SH-SY5Y (cell line): ENCODE measurements around the gene CHST10.

Experiments
- GATA2 ChIP-seq: IDR thresholded peaks from 2 replicates; pipeline ENCODE4 v1.6.1; 2011; ENCODE audit warnings: mild to moderate bottlenecking, low read depth, low read length
- GATA3 ChIP-seq: IDR thresholded peaks from 2 replicates; pipeline ENCODE4 v1.6.1; 2011; ENCODE audit warnings: low read depth, mild to moderate bottlenecking, low read length, moderate library complexity

The CHST10 gene

GRCh38 chr2:100422320-100423055, 5.0 kb upstream of the CHST10 start:
- TF ChIP-seq GATA2: no peak
- no peak for TF ChIP-seq GATA3

DNA sequence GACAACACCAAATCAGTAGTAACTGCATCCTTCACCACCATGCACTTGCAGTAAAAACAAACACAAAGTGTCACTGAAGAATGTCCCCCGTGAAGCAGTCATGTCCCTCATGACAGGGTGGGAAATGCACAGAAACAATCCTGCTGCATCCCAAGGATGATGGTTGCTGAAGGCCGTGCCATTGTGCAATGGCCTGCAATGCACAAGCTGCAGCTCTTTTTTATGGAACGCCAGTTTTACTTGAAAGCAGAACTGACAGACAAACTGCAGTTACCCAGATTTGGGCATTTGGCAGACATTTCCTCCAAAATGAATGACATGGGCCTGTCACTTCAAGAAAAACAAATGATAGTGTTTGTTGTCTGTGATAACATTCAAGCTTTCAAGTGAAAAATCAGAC, 2.4 kb upstream of the CHST10 start:
- TF ChIP-seq GATA2 (no peak), GATA3 (no peak)

DNA sequence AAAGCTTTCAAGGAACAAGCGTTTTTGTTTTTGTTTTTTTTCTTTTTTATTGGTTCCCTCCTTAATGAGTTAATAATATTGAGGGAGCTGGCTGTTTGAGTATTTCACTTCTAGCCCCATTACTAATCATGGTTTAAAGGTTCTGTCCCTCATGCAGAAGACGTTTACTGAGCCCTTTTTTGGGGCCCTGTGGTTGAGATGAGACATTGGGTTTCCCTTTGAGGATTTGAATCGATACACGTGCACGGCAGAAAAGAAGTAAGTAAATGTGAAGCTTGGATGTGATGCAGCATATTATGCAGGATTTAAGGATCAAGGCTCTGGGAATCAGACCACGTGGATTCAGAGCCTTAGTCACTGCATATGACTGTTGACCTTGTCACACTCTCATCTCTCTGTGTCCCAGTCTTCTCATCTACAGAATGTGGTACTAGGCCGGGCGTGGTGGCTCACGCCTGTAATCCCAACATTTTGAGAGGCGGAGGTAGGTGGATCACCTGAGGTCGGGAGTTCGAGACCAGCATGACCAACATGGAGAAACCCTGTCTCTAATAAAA, 1.0 kb upstream of the CHST10 start:
- TF ChIP-seq GATA3 (no peak), GATA2 (no peak)

DNA sequence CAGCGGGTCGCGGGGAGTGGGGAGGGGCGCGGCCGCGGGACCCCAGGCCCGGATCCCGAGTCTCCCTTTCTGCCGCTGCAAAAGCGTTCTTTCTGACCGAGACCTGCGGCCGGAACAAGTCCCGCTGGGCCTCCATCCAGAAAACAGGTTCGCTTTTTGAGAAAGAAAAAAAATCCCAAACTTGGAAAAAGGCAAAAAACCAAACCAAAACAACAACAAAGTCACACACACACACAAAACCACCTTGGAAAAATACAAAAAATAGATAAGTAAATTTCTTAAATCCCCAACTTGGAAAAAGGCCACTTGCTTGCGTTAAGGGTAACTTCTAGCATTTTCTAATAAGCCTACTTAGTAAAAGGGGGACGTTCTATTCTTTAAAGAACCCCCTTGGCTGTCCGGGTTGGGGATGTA, 250 bp upstream of the CHST10 start:
- TF ChIP-seq GATA3: no peak
- TF ChIP-seq GATA2: no peak

- no peak for TF ChIP-seq GATA2
- no peak for TF ChIP-seq GATA3
These were observed 1.0 kb downstream of the CHST10 start for GRCh38 chr2:100416397-100416934.

DNA sequence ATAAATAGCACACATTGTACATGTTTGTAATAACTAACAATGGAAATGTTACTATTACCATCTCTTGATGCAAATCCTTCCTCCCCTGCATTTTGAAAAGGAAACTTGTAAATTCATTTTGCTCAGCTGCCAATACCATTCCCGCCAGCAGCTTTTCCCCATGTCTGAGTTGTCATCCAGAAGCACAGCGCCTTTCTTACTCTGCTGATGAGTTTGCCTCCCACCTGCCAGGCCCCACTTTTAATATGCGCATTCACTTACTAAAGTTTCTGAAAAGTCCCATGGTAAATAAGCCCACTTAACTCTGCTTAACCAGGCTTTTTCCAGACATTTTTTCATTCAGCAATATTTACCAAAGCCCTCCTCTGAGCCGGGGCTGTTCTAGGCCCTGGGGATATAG, 3.9 kb downstream of the CHST10 start:
- TF ChIP-seq GATA3: no peak
- TF ChIP-seq GATA2: no peak

DNA sequence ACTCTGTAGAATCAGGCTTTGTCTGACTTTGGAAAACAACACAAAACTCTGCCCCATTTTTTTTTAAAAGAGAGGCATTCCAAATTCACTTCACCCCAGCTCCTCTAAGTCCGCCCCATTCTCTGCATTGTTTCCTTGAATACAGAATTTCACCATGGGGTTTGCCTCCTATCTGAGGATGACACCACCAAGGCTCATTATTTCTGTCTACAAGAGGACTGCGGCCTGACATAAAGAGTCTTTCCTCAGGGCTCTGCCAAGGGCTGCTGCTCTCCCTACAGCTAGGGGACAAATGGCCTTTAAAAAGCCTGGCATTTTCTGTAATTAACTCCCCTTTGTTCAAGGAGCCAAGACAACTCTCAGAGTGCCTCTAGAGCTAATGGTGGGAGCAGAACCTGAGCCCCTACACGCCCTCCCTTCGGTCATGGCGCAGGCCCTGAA, 4.6 kb downstream of the CHST10 start:
- TF ChIP-seq GATA3: no peak
- no peak for TF ChIP-seq GATA2

DNA sequence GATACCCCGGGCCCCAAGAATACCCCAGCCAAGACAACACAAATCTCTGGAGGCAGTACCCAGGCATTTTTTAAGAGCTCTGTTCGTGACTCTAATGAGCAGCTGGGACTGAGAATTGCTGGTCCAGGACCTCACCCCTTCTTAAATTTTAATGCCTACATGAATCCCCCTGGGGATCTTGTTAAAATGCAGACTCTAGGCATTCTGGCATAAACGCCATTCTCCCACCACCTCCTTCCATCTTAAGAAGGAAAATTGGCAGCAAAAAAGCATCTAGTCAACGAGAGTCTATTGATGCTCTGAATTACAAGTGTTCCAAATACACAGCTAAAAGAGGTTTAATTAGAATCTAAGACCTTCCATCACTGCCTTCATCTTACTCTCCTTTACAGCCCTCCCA, 5.0 kb downstream of the CHST10 start:
- TF ChIP-seq GATA3 (no peak), GATA2 (no peak)

DNA sequence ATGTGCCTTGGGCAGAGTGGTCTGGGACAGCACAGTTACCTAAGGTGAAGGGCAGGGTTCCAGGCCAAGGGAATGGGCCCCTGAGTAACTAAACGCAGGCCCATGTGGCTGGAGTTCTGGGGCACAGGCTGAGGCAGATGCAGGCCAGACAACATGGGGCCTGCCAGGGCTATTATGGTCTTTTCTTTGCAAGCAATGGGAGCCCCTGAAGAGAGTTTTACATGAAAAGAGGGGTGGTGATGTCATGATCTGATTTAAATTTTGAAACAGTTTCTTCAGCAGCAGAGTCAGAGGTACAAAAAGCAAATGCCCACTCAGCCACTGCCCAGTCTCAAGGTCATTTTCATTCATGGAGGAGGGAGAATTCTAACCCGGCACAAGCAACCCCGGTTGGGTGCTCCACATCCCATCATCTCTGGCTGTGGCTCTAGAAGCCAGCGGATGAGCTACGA, 5.6 kb downstream of the CHST10 start:
- TF ChIP-seq GATA3: no peak
- no peak for TF ChIP-seq GATA2

DNA sequence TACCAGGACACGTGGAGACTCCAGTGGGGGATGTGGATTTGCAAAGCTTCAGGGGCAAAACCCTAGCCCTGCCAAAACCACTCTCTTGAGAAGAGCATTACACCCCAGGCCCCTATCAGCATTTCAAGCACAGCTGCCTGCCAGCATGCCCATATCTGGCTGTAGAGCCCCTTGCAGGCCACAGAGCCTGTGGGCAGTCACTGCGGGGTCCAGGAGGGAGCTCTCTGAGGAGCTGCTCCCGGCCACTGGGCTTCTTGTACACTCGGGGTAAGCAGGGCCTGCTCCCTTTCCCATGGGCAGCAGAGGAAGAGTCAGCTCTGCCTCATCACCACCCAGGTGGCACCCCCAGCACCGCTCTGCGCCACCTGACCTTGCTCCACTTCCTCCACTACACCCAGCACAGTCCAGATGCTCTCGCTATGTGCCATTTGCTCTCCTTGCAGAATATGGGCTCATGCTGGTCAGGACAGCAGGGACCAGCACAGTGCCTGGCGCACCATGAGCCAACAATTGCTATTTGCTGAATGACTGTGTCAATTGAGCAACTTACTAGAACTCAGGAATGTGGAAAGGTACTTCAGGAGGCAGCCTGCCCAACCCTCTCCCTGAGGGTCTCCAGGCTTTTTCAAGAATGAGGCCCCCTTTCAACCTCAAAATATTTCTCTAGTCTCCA, 7.4 kb downstream of the CHST10 start:
- TF ChIP-seq GATA3: no peak
- TF ChIP-seq GATA2: no peak

DNA sequence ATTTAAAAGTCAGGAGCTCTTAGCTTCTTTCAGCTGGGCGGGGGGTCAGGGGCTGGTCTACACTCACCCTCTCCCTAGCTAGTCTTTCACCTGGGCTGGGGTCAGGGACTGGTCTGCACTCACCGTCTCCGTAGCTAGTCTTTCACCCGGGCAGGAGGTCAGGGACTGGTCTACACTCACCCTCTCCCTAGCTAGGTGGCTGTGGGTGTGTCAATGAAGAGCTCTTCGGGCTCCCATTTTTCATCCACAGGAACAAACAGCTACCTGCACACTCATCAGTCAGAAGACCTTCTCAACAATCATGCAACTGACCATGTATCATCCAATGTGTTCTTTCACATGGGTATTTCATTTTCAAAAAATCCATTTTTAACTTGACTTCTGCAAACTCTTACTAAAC, 8.0 kb downstream of the CHST10 start:
- TF ChIP-seq GATA3 (no peak), GATA2 (no peak)

DNA sequence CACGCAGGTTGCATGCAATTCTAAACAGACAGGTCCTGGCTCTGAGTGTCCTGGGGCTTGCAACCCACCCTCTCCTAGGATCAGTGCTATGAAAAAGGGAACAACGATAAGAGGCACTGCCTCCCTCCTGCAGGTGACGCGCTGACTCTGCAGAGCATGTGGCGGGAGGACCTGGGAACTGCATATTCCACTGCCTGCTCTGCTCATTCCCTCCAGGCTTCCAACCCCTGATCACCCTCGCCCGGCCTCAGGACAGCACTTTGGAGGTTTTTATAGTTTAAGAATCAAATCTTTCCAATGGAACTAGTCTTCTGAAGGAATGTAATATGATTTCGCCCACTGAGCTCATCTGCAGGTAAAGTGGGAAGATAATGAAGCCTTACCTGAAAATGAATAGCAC, 8.5 kb downstream of the CHST10 start:
- TF ChIP-seq GATA2: no peak
- no peak for TF ChIP-seq GATA3

GRCh38 chr2:100408104-100408503, 9.4 kb downstream of the CHST10 start:
- TF ChIP-seq GATA2 (no peak), GATA3 (no peak)

DNA sequence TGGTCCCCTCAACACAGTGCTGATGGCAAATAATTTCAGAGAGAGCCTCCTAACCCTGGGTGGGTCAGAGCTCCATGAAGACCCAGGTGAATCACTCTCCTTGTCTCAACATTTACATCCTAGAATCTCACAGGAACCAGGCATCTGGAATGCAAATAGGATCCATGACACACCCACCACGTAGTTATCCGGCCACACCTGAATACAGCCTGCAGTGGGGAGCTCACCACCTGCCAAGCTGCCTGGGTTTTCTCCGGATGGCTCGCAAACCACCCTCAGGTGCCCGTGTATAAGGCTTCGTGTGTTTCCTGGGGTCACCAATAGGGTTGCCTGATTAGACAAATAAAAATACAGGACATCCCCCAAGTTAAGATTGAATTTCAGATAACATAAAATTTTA, 9.9 kb downstream of the CHST10 start:
- no peak for TF ChIP-seq GATA3
- 0 out of 2 replicates have a peak, but pooled peaks have one; percentile 5 for TF ChIP-seq GATA2

DNA sequence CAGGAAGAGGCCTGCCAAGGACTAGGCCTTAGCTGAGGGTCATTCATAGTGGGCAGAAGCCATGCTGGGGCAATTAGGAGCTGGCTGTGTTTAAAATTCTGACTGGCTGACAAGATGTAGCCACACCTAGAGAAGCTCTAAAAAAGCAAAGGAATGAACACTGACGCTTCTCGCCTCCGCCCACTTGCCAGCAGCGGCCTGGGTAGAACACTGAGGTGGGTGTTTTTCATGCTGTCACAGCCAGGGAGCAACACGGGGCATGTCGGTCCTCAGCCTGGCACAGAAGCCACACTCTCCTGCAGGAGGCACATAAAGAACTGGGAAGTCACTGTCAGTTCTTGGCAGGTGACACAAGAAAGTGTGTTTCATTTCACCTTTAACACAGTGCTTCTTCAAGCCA, 10.4 kb downstream of the CHST10 start:
- TF ChIP-seq GATA2 (no peak), GATA3 (no peak)

DNA sequence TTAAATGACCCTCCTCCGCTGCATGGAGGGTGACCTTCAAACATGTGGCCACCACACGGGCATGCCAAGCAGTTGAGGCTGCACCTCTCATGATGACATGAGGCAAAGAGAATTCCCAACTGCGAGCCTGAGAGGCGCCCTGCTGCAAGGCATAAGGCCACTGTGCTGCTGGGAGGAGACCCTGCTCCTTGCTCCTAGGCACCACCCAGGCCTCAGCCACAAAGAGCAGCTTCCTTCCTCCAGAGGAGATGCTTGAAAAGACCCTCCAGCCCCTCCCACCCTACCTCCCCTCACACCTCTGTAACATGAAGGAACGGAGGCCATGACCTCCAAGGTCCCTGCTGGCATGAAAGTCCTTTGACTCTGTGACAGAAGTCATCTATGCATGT, 11.4 kb downstream of the CHST10 start:
- TF ChIP-seq GATA3 (no peak), GATA2 (no peak)
